ENCODE data around the gene SLC16A5.
"Not testable (repeated sequence)": the region's sequence is repeated elsewhere in the genome, so short reads cannot be mapped to it uniquely, and the experiment has no call there.

GRCh38 chr17:75043789-75044188, 44.0 kb upstream of the SLC16A5 start:
- TF ChIP-seq CTCF (IDR thresholded peaks at IDR 0.05; ENCODE audit: low read depth, low read length); POLR2A (IDR thresholded peaks at IDR 0.05; ENCODE audit: extremely low read depth, insufficient read length): not testable (repeated sequence)

All from NB4 (cell line).